Left renal cortex interstitium (tissue), 4 donors: ENCODE data around the gene RAB3GAP2. TPM values are rescaled to one million over a fixed set of nuclear protein-coding genes. Genes with fewer than 3 reads are reported as not detected.
"Not testable (repeated sequence)": the region's sequence is repeated elsewhere in the genome, so short reads cannot be mapped to it uniquely, and the experiment has no call there.

ENCODE experiments used
- DNase-seq, 4 donors: peaks; one replicate each; pipeline ENCODE4 v3.0.0-alpha.2; 2013; ENCODE audit warnings: low read depth in 4 of 4, low spot score in 2 of 4, missing footprints in 1 of 4
- polyA plus RNA-seq, 4 donors: library from polyadenylated mRNA; unstranded; fragments of 120-200 nt; gene quantifications; one replicate each; pipeline ENCODE4 v1.2.1, GENCODE V29; 2013; ENCODE audit not compliant: insufficient read length in 4 of 4

Gene RAB3GAP2
- polyA plus RNA-seq, 4 donors, result 27.2 to 39.8 (median 33.3) TPM

DNA sequence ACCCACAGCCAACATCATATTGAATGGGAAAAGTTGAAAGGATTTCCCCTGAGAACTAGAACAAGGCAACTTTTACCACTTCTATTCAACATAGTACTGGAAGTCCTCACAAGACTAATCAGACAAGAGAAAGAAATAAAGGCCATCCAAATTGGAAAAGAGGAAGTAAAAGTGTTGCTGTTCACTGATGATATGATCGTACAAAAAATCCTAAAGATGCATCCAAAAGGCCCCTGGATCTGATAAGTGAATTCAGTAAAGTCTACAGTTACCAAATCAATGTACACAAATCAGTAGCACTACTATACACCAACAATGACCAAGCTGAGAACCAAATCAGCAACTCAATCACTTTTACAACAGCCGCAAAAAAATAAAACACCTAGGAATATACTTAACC is 28.3 kb downstream of the RAB3GAP2 start:
- DNase-seq, result no peak

- no peak for DNase-seq
Measured at GRCh38 chr1:220241072-220241663, 31.1 kb downstream of the RAB3GAP2 start.

- DNase-seq, result no peak
Measured at GRCh38 chr1:220239966-220240365, 32.3 kb downstream of the RAB3GAP2 start.

- DNase-seq, result no peak
Measured at GRCh38 chr1:220239213-220239612, 33.0 kb downstream of the RAB3GAP2 start.

- DNase-seq, result not testable (repeated sequence)
Measured at GRCh38 chr1:220236278-220236677, 36.0 kb downstream of the RAB3GAP2 start.

DNA sequence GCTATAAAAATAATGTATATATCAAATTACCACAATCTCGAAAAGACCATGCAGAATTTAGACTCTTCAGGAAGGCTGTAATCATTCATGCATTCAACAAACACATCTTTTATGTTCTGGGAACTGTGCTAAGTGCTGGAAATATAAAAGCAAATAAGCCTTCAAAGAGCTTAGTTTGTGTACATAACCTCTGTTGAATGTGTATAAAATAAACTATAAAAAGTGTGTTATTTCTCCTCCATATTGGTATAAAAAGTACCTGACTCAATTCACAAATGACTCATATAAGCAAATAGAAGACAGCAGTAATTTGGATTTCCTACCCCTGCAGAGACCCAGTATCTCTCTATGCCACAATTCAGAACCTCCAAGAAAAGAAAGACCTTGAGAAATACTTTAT is 36.8 kb downstream of the RAB3GAP2 start:
- DNase-seq, result no peak

DNA sequence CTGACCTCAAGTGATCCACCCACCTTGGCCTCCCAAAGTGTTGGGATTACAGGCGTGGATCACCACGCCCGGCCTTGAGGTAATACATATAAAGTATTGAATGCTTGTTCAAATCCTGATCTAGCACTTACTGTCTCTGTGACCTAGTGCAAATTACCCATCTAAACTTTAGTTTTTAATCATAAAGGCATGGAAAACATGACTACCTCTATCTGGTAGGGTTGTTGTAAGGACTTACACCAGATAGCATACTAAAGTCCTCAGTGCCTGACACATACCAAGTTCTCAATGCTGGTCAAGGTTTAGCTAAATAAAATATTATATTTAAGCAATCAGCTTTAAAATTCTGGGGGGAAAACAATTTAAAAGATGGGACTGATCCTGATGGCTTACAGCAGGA is 38.3 kb downstream of the RAB3GAP2 start:
- DNase-seq, result no peak

DNA sequence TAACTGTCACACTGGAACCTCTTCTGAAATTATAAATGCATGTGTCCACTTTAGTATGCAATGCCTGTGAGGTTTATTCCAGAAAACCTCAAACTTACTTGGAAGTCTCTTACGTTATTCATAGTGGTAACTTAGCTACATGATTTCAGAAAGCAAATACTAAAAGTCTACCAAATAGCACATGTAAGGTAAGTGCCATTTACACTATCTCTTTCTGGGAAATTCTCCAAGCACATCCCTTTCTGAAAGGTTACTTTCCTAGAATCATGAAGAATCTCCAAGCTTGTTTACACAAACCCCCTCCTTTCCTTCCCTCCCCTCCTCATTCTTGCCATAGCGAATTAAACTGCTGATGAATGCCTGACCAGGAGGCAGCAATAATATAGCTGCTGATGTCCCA is 42.5 kb downstream of the RAB3GAP2 start:
- DNase-seq, result no peak

DNA sequence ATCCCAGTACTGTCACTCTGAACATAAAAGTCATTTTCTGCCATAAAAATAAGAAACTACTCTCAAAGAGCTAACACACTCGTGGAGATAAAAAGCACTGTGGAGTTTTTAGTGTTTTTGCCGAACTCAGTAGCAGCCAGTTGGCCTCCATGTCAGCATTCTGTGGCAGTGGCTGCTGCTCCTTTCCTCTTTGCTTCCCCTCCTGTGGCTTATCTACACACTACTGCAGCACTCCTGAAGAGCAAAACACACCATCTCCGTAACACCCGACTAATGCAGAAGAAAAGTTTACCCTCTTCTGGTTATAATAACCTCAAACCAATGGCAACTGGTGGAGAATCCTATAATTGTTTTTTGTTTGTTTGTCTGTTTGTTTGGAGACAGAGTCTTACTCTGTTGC is 44.9 kb downstream of the RAB3GAP2 start:
- no peak for DNase-seq

GRCh38 chr1:220226752-220227151 is 45.5 kb downstream of the RAB3GAP2 start:
- no peak for DNase-seq

GRCh38 chr1:220225957-220226356 is 46.3 kb downstream of the RAB3GAP2 start:
- no peak for DNase-seq

- no peak for DNase-seq
Measured at GRCh38 chr1:220224611-220225124, 47.6 kb downstream of the RAB3GAP2 start.

- DNase-seq, result no peak
Measured at GRCh38 chr1:220224033-220224432, 48.2 kb downstream of the RAB3GAP2 start.

GRCh38 chr1:220222939-220223338 is 49.3 kb downstream of the RAB3GAP2 start:
- DNase-seq, result no peak

- DNase-seq, result no peak
Measured at GRCh38 chr1:220221670-220222069, 50.6 kb downstream of the RAB3GAP2 start.

DNA sequence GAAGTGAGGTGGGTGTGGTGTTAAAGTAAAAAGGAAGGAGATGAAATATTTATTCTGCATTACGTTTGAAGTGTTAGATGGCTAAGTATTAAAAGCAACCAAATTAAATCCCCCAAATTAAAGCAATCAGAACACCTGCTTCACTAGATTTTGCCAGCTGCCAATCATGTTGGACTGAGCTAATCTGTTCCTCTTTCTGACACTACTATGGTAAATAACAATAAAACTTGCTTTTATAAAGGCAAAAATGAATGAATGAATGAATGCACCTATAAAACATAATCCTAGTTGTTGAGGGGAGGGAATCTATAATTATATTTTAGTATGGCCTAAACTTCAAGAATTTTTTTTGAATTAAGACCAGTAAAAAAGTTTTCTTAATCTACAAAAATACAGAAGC is 51.0 kb downstream of the RAB3GAP2 start:
- DNase-seq, result no peak

DNA sequence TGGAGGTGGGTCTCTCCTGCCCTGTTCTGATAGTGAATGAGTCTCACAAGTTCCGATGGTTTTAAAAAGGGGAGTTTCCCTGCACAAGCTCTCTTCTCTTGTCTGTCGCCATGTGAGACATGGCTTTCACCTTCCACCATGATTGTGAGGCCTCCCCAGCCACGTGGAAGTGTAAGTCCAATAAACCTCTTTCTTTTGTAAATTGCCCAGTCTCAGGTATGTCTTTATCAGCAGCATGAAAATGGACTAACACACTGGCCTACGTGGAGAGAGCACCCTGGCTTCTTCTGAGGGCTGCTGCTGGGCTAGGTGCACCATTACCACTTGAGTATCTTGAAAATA is 51.6 kb downstream of the RAB3GAP2 start:
- not testable (repeated sequence) for DNase-seq

GRCh38 chr1:220219865-220220698 is 52.2 kb downstream of the RAB3GAP2 start:
- no peak for DNase-seq

- DNase-seq, result no peak
Measured at GRCh38 chr1:220219136-220219442, 53.2 kb downstream of the RAB3GAP2 start.

- peak in 2 of 4 donors; percentile 19 to 51 for DNase-seq
Measured at GRCh38 chr1:220218397-220219135, 53.7 kb downstream of the RAB3GAP2 start.

DNA sequence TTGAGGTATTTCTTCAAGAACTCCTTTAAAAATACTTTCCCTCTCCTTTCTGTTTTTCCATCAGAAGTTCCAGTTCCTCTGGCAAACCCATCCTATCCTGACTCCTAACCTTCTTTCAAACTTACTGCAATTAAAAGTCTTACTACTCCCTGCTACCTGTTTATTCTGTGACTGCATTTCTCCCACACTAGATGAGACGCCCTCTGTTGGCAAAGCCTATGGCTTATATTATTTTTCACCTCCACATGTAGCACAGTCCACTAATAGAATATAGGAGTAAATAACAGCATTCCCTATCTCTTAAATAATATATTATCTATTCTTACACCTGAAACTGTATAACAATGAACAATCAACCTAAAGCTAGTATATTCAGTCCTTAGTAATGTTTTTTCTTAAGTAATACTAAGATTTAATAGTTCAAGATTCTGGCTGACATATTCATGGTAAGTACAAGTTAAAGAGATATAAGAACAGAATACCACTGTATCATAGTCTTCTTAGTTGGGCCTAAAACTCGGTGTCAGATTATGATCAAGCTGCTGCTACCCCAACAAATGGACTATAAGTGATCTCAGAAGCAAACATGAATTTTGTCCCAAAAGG is 54.8 kb downstream of the RAB3GAP2 start:
- no peak for DNase-seq
